ENCODE measurements around the gene MRPS35.

The MRPS35 gene

DNA sequence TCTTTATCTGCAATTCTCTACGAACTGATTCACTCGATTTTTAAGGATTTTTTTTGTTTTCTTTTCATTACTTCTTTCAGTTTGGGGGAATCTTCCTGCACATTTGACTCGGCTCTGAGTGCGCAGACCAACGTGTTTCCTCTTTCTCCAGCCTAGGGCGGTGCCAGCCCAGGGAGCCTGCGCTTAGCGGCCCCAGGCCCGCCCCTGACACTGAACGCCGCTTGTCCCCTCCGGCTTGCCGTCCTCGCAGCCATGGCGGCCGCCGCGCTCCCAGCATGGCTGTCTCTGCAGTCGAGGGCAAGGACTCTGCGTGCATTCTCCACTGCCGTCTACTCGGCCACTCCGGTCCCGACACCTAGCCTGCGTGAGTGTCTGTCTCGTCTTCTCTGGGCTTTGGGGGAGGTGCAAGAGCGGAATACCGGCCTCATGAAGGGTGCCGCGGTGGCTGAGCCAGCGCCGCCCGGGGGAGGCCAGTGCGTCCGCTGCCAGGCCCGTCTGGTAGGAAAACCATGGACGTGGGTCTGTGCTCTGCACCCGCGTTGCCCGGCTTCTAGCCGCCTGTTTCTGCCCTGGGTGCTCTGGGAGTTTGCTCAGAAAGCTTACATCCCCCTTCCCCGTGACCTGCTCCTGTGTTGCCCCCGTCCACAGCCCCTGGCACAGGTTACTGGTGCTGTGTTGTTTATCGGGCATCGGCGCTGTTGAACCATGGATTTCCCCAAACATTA is at the start of gene MRPS35 (continued):
- TF ChIP-seq, protein P1, sequence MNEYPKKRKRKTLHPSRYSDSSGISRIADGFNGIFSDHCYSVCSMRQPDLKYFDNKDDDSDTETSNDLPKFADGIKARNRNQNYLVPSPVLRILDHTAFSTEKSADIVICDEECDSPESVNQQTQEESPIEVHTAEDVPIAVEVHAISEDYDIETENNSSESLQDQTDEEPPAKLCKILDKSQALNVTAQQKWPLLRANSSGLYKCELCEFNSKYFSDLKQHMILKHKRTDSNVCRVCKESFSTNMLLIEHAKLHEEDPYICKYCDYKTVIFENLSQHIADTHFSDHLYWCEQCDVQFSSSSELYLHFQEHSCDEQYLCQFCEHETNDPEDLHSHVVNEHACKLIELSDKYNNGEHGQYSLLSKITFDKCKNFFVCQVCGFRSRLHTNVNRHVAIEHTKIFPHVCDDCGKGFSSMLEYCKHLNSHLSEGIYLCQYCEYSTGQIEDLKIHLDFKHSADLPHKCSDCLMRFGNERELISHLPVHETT (tag by site-specific recombination; IDR thresholded peaks at IDR 0.05) = peak; percentile 93; the same call in 1 of the 2 replicates
- TF ChIP-seq ZNF10 (tag by site-specific recombination; IDR thresholded peaks at IDR 0.05) (no peak; the same call in 1 of the 2 replicates), SP3 (tag by site-specific recombination; IDR thresholded peaks at IDR 0.05) (peak; percentile 66; the same call in 1 of the 2 replicates), ZNF311 (tag by site-specific recombination; IDR thresholded peaks at IDR 0.05; ENCODE audit: borderline replicate concordance) (no peak), RBAK (tag by site-specific recombination; IDR thresholded peaks at IDR 0.05) (no peak), ZNF16 (tag by site-specific recombination; IDR thresholded peaks at IDR 0.05; ENCODE audit: low read depth) (no peak), ZNF548 (tag by site-specific recombination; IDR thresholded peaks at IDR 0.05) (no peak), HOXD13 (CRISPR knock-in tag; IDR thresholded peaks at IDR 0.05; ENCODE audit: borderline replicate concordance) (peak; percentile 60; the same call in 1 of the 2 replicates), ZBTB7A (tag by site-specific recombination; IDR thresholded peaks at IDR 0.05; ENCODE audit: low read depth) (no peak), GLI2 (tag by site-specific recombination; IDR thresholded peaks at IDR 0.05; ENCODE audit: borderline replicate concordance, low read depth) (no peak), SCRT2 (tag by site-specific recombination; IDR thresholded peaks at IDR 0.05) (no peak), ZNF146 (tag by site-specific recombination; IDR thresholded peaks at IDR 0.05) (0 out of 2 replicates have a peak, but pooled peaks have one; percentile 30), REPIN1 (tag by site-specific recombination; IDR thresholded peaks at IDR 0.05; ENCODE audit: low read depth) (peak; percentile 71; the same call in 1 of the 2 replicates), ZNF423 (tag by site-specific recombination; IDR thresholded peaks at IDR 0.05) (no peak), ZNF37A (tag by site-specific recombination; IDR thresholded peaks at IDR 0.05) (no peak), TCF7L2 (IDR thresholded peaks at IDR 0.05; ENCODE audit: borderline replicate concordance, low read depth, low read length) (no peak), MZF1 (tag by site-specific recombination; IDR thresholded peaks at IDR 0.05; ENCODE audit: borderline replicate concordance) (no peak), ZNF747 (tag by site-specific recombination; IDR thresholded peaks at IDR 0.05) (no peak), ZNF302 (tag by site-specific recombination; IDR thresholded peaks at IDR 0.05; ENCODE audit: low read depth) (no peak), ZXDB (tag by site-specific recombination; IDR thresholded peaks at IDR 0.05) (peak; percentile 98), ZNF354C (tag by site-specific recombination; IDR thresholded peaks at IDR 0.05; ENCODE audit: borderline replicate concordance, low read depth) (no peak), ZNF426 (tag by site-specific recombination; IDR thresholded peaks at IDR 0.05) (no peak), ZNF544 (tag by site-specific recombination; IDR thresholded peaks at IDR 0.05) (no peak), ZNF629 (tag by site-specific recombination; IDR thresholded peaks at IDR 0.05) (peak; percentile 74)
- TF ChIP-seq, protein P2, sequence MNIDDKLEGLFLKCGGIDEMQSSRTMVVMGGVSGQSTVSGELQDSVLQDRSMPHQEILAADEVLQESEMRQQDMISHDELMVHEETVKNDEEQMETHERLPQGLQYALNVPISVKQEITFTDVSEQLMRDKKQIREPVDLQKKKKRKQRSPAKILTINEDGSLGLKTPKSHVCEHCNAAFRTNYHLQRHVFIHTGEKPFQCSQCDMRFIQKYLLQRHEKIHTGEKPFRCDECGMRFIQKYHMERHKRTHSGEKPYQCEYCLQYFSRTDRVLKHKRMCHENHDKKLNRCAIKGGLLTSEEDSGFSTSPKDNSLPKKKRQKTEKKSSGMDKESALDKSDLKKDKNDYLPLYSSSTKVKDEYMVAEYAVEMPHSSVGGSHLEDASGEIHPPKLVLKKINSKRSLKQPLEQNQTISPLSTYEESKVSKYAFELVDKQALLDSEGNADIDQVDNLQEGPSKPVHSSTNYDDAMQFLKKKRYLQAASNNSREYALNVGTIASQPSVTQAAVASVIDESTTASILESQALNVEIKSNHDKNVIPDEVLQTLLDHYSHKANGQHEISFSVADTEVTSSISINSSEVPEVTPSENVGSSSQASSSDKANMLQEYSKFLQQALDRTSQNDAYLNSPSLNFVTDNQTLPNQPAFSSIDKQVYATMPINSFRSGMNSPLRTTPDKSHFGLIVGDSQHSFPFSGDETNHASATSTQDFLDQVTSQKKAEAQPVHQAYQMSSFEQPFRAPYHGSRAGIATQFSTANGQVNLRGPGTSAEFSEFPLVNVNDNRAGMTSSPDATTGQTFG (tag by site-specific recombination; IDR thresholded peaks at IDR 0.05; ENCODE audit: borderline replicate concordance) = no peak
- TF ChIP-seq, protein P3, sequence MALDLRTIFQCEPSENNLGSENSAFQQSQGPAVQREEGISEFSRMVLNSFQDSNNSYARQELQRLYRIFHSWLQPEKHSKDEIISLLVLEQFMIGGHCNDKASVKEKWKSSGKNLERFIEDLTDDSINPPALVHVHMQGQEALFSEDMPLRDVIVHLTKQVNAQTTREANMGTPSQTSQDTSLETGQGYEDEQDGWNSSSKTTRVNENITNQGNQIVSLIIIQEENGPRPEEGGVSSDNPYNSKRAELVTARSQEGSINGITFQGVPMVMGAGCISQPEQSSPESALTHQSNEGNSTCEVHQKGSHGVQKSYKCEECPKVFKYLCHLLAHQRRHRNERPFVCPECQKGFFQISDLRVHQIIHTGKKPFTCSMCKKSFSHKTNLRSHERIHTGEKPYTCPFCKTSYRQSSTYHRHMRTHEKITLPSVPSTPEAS (tag by site-specific recombination; IDR thresholded peaks at IDR 0.05) = no peak; the same call in none of the 2 replicates
- TF ChIP-seq, protein P4, sequence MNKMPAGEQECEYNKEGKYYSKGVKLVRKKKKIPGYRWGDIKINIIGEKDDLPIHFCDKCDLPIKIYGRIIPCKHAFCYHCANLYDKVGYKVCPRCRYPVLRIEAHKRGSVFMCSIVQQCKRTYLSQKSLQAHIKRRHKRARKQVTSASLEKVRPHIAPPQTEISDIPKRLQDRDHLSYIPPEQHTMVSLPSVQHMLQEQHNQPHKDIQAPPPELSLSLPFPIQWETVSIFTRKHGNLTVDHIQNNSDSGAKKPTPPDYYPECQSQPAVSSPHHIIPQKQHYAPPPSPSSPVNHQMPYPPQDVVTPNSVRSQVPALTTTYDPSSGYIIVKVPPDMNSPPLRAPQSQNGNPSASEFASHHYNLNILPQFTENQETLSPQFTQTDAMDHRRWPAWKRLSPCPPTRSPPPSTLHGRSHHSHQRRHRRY (tag by site-specific recombination; IDR thresholded peaks at IDR 0.05) = 0 out of 2 replicates have a peak, but pooled peaks have one; percentile 75
- TF ChIP-seq, protein P5, sequence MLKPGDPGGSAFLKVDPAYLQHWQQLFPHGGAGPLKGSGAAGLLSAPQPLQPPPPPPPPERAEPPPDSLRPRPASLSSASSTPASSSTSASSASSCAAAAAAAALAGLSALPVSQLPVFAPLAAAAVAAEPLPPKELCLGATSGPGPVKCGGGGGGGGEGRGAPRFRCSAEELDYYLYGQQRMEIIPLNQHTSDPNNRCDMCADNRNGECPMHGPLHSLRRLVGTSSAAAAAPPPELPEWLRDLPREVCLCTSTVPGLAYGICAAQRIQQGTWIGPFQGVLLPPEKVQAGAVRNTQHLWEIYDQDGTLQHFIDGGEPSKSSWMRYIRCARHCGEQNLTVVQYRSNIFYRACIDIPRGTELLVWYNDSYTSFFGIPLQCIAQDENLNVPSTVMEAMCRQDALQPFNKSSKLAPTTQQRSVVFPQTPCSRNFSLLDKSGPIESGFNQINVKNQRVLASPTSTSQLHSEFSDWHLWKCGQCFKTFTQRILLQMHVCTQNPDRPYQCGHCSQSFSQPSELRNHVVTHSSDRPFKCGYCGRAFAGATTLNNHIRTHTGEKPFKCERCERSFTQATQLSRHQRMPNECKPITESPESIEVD (tag by site-specific recombination; IDR thresholded peaks at IDR 0.05) = no peak
- TF ChIP-seq, protein P6, sequence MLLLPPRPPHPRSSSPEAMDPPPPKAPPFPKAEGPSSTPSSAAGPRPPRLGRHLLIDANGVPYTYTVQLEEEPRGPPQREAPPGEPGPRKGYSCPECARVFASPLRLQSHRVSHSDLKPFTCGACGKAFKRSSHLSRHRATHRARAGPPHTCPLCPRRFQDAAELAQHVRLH (tag by site-specific recombination; IDR thresholded peaks at IDR 0.05) = peak; percentile 81
- TF ChIP-seq, protein P7, sequence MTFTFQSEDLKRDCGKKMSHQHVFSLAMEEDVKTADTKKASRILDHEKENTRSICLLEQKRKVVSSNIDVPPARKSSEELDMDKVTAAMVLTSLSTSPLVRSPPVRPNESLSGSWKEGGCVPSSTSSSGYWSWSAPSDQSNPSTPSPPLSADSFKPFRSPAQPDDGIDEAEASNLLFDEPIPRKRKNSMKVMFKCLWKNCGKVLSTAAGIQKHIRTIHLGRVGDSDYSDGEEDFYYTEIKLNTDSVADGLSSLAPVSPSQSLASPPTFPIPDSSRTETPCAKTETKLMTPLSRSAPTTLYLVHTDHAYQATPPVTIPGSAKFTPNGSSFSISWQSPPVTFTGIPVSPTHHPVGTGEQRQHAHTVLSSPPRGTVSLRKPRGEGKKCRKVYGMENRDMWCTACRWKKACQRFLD (tag by site-specific recombination; IDR thresholded peaks at IDR 0.05) = no peak

Measured in HEK293 (cell line).